Measurements from ENCODE around the gene LRRC4. TPM values are rescaled to one million over a fixed set of nuclear protein-coding genes. Genes with fewer than 3 reads are reported as not detected.

LRRC4 gene
- total RNA-seq, 2 experiments from 2014 or later = not detected

DNA sequence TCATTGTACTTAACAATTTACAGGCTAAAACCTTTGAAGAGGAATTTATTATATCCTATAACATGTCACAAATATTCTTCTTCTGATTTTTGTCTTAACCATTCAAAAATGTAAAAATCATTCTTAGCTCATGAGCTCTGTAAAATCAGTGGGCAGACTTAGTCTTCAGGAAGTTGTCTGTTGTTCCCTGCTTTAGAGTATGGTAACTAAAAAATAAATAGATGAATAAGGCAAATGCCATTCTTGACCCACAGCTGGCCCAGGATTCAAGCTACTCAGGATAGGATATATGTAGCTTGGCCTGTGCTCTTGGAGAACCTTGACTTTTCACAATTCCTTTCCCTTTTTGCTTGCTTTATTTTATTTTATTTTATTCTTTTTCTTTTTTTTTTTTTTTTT is 51.5 kb downstream of the LRRC4 start:
- DNase-seq (no peak), ATAC-seq (no peak)
- CTCF ChIA-PET = interaction anchor here (2.3 kb wide), 1 partner anchor 31 kb away, joined by 5 read pairs; no protein-coding TSS in a partner anchor
- TF ChIP-seq, protein P1, sequence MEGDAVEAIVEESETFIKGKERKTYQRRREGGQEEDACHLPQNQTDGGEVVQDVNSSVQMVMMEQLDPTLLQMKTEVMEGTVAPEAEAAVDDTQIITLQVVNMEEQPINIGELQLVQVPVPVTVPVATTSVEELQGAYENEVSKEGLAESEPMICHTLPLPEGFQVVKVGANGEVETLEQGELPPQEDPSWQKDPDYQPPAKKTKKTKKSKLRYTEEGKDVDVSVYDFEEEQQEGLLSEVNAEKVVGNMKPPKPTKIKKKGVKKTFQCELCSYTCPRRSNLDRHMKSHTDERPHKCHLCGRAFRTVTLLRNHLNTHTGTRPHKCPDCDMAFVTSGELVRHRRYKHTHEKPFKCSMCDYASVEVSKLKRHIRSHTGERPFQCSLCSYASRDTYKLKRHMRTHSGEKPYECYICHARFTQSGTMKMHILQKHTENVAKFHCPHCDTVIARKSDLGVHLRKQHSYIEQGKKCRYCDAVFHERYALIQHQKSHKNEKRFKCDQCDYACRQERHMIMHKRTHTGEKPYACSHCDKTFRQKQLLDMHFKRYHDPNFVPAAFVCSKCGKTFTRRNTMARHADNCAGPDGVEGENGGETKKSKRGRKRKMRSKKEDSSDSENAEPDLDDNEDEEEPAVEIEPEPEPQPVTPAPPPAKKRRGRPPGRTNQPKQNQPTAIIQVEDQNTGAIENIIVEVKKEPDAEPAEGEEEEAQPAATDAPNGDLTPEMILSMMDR (IDR thresholded peaks at IDR 0.05) = no peak
- H3K4me3 Mint-ChIP-seq = no peak overlapping the region
- peaks cover 54% of the 10 kb centered on the region for H3K36me3 Mint-ChIP-seq (ENCODE audit: low read depth)
- H3K27ac Mint-ChIP-seq = no peak overlapping the region
- no peaks in the 10 kb centered on the region for H3K27me3 Mint-ChIP-seq
- H3K9me3 Mint-ChIP-seq = peaks cover 19% of the 10 kb centered on the region
- intact Hi-C loops (cut with micrococcal nuclease) = no loop called here
- peaks cover 30% of the 10 kb centered on the region for H3K4me1 Mint-ChIP-seq (ENCODE audit: low read depth)
- POLR2A ChIA-PET = no interaction called here

GRCh38 chr7:127979113-127979727 is 52.0 kb downstream of the LRRC4 start:
- ATAC-seq = no peak
- H3K9me3 Mint-ChIP-seq = peaks cover 19% of the 10 kb centered on the region
- no peak for DNase-seq
- ChIA-PET POLR2A (no interaction called here), CTCF (interaction anchor here (2.3 kb wide), 1 partner anchor 30 kb away, joined by 5 read pairs; no protein-coding TSS in a partner anchor)
- no peak overlapping the region for H3K4me3 Mint-ChIP-seq
- H3K4me1 Mint-ChIP-seq (ENCODE audit: low read depth) = peaks cover 28% of the 10 kb centered on the region
- no peak overlapping the region for H3K27ac Mint-ChIP-seq
- TF ChIP-seq, protein P1 (IDR thresholded peaks at IDR 0.05) = no peak
- intact Hi-C loops (cut with micrococcal nuclease) = no loop called here
- H3K36me3 Mint-ChIP-seq (ENCODE audit: low read depth) = peaks cover 59% of the 10 kb centered on the region
- no peaks in the 10 kb centered on the region for H3K27me3 Mint-ChIP-seq

GRCh38 chr7:127978421-127978820 is 52.8 kb downstream of the LRRC4 start:
- TF ChIP-seq, protein P1 (IDR thresholded peaks at IDR 0.05) = no peak
- intact Hi-C loops (cut with micrococcal nuclease) = no loop called here
- no peak for ATAC-seq
- CTCF ChIA-PET = no interaction called here
- H3K27ac Mint-ChIP-seq = no peak overlapping the region
- peaks cover 22% of the 10 kb centered on the region for H3K4me1 Mint-ChIP-seq (ENCODE audit: low read depth)
- no peaks in the 10 kb centered on the region for H3K27me3 Mint-ChIP-seq
- POLR2A ChIA-PET = no interaction called here
- H3K4me3 Mint-ChIP-seq = no peak overlapping the region
- no peak for DNase-seq
- peaks cover 62% of the 10 kb centered on the region for H3K36me3 Mint-ChIP-seq (ENCODE audit: low read depth)
- peaks cover 19% of the 10 kb centered on the region for H3K9me3 Mint-ChIP-seq

Other genes with a start within 250 kb of the LRRC4 start
- gene LEP, start 209.8 kb upstream of the LRRC4 start, total RNA-seq = not detected